GM19395 (cell line): ENCODE measurements around the gene GATAD2A.
"Not testable (repeated sequence)": the region's sequence is repeated elsewhere in the genome, so short reads cannot be mapped to it uniquely, and the experiment has no call there.

Source experiments
- ATAC-seq: cut with Tn5 transposase; IDR thresholded peaks from one replicate; pipeline ENCODE4 v1.9.1; 2021; ENCODE audit warnings: mild to moderate bottlenecking, moderate library complexity; ENCODE audit not compliant: unreplicated experiment

Gene GATAD2A

DNA sequence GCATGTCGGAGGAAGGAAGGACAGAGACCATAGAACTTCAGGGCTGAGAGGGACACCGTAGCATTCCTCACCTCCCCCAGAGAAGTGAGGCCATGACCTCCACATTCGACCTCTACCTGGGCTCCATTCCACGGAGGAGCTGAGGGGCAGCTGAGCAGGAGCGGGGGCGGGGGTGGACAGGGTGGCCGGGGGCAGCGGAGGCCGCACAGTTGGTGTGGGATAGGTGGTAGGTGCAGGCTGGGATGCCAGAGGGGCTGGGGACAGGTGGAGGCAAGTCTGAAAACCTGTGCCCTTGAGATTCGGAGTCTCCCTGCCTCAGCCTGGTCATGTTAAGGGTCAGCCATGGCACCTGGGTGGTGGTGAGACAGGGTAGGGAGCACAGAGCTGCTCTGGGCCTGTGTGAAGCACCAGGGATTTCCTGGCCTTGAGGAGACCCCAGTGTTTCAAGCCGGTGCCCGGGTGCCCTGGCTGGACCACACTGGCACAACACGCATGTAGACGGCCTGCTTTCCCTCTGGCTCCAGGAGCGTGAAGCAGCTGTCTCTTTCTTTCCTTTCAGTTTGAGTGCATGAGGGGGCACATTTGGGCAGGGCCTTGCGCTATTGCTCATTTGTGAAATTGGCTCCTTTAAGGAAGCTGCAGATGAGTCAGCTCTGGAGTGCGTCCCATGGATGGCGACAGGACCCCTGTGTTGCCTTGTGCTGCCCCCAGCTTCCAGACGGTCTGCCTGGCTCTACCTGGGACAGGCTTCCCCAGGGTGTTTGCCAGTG lies 58.1 kb downstream of the GATAD2A start:
- no peak for ATAC-seq

DNA sequence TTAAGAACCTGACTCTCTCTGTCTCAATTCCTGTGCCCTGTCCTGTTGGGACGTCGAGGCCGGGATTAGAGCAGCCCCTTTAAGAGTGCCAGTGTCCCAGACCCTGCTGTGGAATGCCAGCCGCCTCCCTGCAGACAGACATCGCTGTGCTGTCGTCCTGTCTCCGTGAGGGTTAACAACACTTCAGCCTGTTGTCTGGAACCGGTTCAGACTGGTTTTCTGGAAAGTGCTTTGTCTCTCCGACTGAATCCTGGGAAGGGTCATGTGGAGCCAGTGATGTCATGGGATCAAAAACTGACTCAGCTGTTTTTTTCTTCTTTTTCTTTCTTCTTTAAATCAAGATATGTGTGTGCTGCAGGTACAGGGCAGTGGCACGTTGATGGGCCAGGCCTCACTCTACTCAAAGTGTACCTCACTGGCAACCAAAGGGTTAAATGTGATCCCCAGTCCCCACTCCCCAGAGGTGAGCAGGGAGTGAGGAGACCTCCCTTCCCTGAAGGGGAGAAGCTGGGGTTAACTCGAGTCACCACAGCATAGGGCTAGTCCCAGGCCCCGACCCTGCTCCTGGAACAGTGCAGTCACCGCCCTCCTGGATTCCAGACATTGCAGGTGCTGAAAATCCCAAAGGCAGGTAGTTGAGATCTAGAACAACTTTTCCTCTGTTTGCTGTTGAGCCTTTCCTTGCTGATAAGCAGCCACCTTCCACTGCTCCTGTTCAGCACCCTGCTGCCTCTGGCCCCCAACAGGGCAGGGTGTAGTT lies 59.0 kb downstream of the GATAD2A start:
- ATAC-seq, result no peak

GRCh38 chr19:19465436-19466070 lies 60.1 kb downstream of the GATAD2A start:
- ATAC-seq, result no peak

GRCh38 chr19:19466201-19466600 lies 60.7 kb downstream of the GATAD2A start:
- no peak for ATAC-seq

GRCh38 chr19:19468424-19469050 lies 63.1 kb downstream of the GATAD2A start:
- ATAC-seq, result no peak

DNA sequence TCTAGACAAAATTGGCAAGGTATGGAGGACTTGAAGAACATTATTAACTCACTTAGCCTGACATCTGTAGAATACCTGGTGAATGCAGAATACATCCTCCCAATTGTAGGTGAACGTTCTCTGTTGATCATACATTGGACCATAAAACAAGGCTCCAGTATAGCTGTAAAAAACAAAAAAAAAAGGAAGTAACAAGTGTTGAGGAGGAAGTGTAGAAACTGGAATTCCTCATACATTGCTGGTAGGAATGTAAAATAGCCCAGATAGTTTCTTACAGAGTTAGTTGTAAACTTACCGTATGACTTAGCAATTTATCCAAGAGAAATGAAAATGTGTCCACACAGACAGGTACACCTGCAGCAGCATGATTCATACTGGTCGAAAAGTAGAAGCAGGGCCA lies 65.1 kb downstream of the GATAD2A start:
- no peak for ATAC-seq

DNA sequence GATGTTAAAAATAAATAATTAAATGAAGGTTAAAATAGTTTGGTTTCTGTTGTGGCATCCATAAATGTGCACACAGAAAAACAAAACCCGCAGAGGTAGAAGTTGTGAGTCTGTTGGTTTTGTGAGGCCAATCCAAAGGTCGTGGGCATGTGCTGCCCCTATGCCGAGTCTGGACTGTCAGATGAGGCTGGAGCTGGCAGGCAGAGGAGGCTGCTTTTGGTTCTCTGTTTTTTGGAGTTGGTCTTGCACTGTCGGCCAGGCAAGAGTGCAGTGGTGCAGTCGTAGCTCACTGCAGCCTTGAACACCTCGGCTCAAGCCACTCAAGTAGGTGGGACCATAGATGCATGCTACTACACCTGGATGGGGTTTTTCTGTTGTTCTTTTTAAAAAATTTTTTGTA lies 66.2 kb downstream of the GATAD2A start:
- no peak for ATAC-seq

DNA sequence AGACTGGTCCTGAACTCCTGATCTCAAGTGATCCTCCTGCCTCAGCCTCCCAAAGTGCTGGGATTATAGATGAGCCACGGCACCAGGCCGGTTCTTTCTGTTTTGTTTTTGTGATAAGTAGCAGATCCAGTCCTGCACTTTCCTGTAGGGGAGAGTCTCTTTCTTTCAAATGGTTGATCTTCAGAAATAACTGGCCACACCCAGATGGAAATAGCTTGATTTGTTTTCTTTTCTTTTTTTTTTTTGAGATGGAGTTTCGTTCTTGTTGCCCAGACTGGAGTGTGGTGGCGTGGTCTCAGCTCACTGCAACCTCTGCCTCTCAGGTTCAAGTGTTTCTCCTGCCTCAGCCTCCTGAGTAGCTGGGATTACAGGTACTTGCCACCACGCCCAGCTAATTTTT lies 66.6 kb downstream of the GATAD2A start:
- ATAC-seq, result not testable (repeated sequence)

- no peak for ATAC-seq
Measured at GRCh38 chr19:19475015-19475765, 69.7 kb downstream of the GATAD2A start.

DNA sequence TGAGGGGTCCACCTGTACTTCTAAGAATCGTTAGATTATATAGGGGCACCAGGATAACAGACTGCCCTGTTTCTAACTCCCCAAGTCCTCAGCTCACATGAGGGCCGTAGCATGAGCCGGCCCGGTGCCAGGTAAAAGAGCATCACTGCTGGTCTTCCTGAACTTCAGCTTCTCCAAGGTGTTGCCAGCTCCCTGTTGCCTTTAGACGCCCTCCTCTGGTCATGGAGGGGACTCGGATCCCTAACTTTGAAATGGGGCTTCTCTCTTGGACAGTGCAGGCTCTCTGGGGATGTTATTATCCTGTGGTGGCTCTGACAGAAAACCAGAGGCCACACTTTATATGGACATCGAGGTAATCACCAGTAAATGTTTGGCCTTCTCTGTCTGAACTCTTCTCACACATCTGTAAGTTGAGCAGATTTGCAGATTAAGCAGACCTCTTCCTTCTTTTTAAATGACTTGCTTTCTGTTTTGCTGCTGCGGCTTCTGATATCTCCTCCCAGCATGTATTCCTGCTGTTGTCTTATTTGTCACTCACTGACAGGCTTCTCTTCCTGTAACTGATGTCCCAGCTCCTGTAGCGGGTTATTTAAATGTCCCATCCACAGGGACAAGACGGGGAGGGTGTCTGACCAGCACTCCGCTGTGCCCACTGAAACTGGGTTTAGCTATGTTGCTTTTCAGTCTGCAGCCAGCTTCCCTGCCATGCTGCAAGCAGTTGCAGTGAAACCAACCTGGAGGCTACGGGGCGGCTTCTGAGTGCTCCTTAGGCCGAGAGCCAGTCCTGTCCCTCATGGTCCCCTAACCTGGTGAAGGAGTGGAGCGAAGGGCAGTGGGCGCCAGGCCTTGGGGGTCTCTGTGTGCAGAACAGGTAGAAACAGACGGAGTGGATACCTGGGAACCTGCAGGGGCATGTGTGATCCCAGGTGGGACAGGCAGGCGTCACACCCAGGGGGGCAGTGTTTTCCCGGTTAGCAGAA lies 70.7 kb downstream of the GATAD2A start:
- ATAC-seq, result no peak

DNA sequence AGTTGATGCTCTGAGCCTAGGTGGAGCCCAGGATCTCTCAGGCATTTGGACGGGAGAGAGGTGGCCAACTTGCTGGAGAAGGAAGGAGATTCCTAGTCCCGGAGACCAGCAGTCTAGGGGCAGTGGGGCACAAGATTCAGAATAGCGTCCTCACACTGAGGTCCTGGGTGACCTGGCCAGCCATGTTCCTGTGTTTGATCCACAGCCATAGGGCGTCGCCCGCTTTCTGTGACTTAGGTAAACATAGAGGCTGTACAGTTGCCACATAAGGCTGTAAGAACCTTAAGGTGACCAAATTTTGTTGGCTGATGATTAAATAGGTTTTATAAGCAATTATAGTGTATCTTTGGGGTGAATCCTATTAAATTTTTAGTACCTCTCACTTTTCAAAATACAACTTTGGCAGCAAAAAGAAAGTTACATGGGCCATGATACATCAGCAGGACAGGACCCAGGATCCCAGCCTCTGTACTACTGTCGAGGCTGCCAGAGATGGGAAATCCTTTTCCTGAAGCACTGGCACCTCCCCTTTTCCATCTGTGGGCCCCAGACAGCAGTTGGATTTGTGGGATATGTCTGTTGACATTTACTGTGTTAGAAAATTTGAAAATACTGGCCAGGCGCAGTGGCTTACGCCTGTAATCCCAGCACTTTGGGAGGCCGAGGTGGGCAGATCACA lies 72.4 kb downstream of the GATAD2A start:
- no peak for ATAC-seq

DNA sequence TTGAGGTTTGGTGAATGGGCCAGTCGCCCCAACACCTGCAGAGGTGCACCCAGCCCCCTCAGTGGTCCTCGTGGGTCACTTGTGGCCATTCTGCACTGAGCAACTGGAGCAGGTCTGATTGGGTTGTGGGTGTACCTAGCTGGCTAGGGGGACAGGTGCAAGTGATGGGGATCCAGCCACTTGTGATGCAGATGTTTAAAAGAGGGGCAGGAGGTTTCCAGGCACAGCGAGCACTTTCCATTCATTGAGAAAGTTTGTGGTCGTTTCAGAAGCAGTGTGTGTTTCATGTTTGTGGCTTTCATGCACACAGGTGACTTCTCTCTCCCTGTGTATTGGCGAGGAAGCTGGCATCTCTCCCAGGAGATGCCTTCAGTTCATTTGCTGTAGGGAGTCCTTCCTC lies 75.2 kb downstream of the GATAD2A start:
- ATAC-seq, result no peak

- ATAC-seq, result no peak
Measured at GRCh38 chr19:19482809-19483596, 77.5 kb downstream of the GATAD2A start.

GRCh38 chr19:19485161-19485997 lies 79.9 kb downstream of the GATAD2A start:
- no peak for ATAC-seq

DNA sequence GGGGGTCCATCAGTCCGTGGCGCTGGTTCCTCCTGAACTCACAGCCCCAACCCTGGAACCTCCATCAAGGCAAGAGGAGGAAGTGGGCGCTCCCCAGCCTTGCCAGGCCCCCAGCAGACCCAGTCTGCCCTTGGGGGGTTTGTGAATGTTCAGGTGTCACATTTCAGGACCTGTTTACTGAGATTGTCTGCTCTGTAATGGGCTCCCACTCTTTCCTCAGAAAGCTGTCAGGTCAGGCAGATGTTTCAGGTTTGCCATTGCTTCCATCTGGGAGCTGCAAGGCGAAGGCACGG lies 80.5 kb downstream of the GATAD2A start:
- no peak for ATAC-seq

DNA sequence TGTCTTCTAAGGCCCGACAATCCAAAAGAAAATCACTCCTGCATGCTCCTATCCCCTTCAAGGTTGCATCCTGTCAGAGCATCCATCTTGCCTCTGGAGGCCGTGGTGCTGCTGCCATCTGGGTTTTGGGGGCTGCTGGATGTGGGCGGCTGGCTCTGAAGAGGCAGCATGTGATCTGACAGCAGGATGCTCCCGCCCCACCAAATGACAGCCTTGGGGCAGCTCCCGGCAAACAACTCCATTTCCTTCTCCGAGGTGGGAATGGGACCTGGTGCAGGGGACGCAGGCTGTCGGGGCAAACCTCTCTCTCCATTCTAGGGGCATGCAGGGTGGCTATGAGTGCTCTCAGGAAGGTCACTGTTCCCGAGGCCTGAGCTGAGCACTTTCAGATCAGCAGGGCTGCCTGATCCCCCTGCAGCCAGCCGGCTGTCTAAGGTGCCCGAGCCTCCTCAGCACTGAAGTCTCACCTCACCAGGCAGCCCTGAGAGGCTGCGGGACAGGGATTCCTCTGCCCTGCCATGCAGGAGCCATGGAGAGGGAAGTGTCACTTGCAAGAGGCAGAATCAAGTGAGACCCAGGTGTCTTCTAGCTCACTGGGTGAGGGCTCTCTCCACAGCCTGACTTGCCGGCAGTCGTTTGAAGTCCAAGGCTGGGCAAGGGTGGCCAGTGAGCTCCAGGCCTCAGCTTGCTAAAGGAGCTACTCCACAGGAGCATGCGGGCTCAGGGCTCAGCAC lies 81.0 kb downstream of the GATAD2A start:
- no peak for ATAC-seq
